Heart right ventricle (tissue), 16 donors: Measurements from ENCODE around the gene TWIST1. TPM values are rescaled to one million over a fixed set of nuclear protein-coding genes. Genes with fewer than 3 reads are reported as not detected.

Experiments
- ATAC-seq, 8 donors: fragments of 200-7000 bp; cut with Tn5 transposase; one replicate each; pipeline ENCODE4 v1.9.1; 2020; ENCODE audit warnings: mild to moderate bottlenecking in 8 of 8, moderate library complexity in 8 of 8, moderate number of reproducible peaks in 1 of 8
- DNase-seq, 2 donors: peaks; one replicate each; pipeline ENCODE4 v3.0.0-alpha.2; 2020
- H3K27ac ChIP-seq, 10 donors: fragments of 200-600 bp; sonication (generic) in 2 of 10; one replicate each; pipeline versions ENCODE4 v1.5.0 to v1.8.0; 2020 to 2022; ENCODE audit warnings: mild to moderate bottlenecking in 3 of 10
- H3K27me3 ChIP-seq, 7 donors: fragments of 200-600 bp; one replicate each; pipeline ENCODE4 v1.8.0; 2021 to 2022; ENCODE audit warnings: mild to moderate bottlenecking in 2 of 7
- H3K36me3 ChIP-seq, 9 donors: fragments of 200-600 bp; sonication (generic) in 1 of 9; one replicate each; pipeline versions ENCODE4 v1.5.0 to v1.8.0; 2020 to 2022; ENCODE audit warnings: mild to moderate bottlenecking in 2 of 9
- H3K4me1 ChIP-seq, 9 donors: fragments of 200-600 bp; sonication (generic) in 1 of 9; one replicate each; pipeline versions ENCODE4 v1.5.0 to v1.8.0; 2020 to 2022; ENCODE audit warnings: mild to moderate bottlenecking in 4 of 9
- H3K4me3 ChIP-seq, 10 donors: fragments of 200-600 bp; sonication (generic) in 2 of 10; one replicate each; pipeline versions ENCODE4 v1.5.0 to v1.8.0; 2020 to 2022; ENCODE audit warnings: mild to moderate bottlenecking in 7 of 10, moderate library complexity in 2 of 10
- H3K9me3 ChIP-seq, 11 donors: fragments of 200-600 bp in 10 of 11; sonication (generic) in 2 of 11; one replicate each; pipeline versions ENCODE4 v1.5.0 to v1.8.0; 2013 to 2022; ENCODE audit warnings: mild to moderate bottlenecking in 2 of 11, control low read depth in 1 of 11, moderate library complexity in 1 of 11
- WGBS, 2 donors: extraction: QIAGEN DNeasy Blood & Tissue Kit; methylation state at CpG; one replicate each; pipeline ENCODE4 v1.1.7; 2013; ENCODE audit warnings: inconsistent platforms in 1 of 2; 5-methylcytosine and 5-hydroxymethylcytosine counted together
- intact Hi-C, 10 donors: fragments of 100-400 bp; cut with DNase I; formaldehyde crosslinking; loops; one replicate each; pipeline versions ENCODE4 v1.11.1 to v1.14.2; 2022
- polyA plus RNA-seq, 2 donors: library from polyadenylated mRNA; stranded (reverse); fragments of 200-250 nt; gene quantifications; one replicate each; pipeline ENCODE4 v1.2.3, GENCODE V29; 2013
- total RNA-seq, 10 donors: library from RNA; stranded (reverse); fragmentation: NEBNext Ultra II Directional in 3 of 10; extraction: Animal tissue kit (Norgen Biotek cat#: 25700) in 3 of 10; gene quantifications; one replicate each; pipeline versions ENCODE4 v1.2.1 to v1.2.4, GENCODE V29; 2021 to 2023
- TF ChIP-seq, protein P1 (sequence below), 9 donors: fragments of 200-600 bp; sonication (generic) in 2 of 9; IDR thresholded peaks; one replicate each; pipeline versions ENCODE4 v1.5.0 to v1.8.0; 2021 to 2022; ENCODE audit warnings: antibody characterized with exemption in 9 of 9, mild to moderate bottlenecking in 5 of 9, moderate library complexity in 1 of 9
- donor health status: Arrhythmogenic right ventricular cardiomyopathy.
- donor health status: ischemic (EF 13 %, LVEDD 7.1; RV severe dilation, severe dysfunction).
- donor health status: healthy with polysubstance abuse.
- donor health status: DM: no; HTN: yes; CAD: no.
- donor health status: DM: no; HTN: no; CAD: no.
- donor health status: ischemic (EF 25% LVEDD 6.9; RV normal size, moderate dysfunction).
- donor health status: ischemic (EF 25% LVEDD 5.7; RV mildly dilated, moderate dysfunction).
- donor health status: healthy.
- donor health status: DM: yes; HTN: yes; CAD: no.
- donor health status: Ischemic cardiomyopathy.
- donor health status: ischemic (EF 35%, LVEDD 5.7; RV mildly dilated, moderate dysfunction).
- donor health status: nonischemic (EF 11% LVEDD 7.7; RV severe dilation, severe dysfunction).
- donor health status: DM: yes; HTN: yes; CAD: no.
- donor health status: PGD.
- donor health status: ischemic (EF 29% LVEDD 5.4; RV normal size, mild dysfunction).
- donor health status: nonischemic (EF 23%, LVEDD 6.1; RV moderate dilation, normal function).

TWIST1 gene
- total and polyA plus RNA-seq, 12 donors = 0.45 to 3.5 (median 1.5) TPM

DNA sequence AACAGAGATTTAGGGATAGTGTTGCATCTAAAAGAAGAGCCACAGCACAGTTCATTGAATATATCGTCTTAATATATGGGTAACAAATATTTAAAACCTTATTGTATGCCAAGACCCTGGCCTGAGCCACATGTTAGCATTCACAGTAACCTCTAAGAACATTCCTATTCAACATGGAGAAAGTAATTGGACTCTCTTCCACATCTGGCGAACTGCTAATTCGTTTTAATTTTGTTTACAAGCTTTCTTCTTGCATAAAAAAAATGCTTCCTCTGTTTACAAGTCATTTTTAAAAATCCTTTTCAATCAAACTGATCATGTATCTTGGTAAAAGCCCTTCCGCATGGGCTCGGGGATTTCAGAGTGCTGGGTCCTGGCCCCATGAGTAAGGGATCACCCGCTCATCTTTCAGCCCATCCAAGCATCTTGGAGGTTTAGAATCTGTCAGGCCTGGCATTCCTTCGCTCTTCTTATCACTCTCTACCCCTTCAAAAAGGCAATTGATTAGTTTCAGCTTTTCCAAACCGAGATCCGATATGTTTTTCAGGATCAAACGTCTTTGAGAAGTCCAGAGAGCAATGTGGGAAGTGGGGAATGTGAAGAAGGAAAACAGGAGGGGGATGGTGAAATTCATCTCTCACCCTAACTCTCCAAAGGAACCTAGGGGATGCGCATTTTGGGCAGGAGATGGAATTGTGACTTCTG lies 7.3 kb downstream of the TWIST1 start:
- TF ChIP-seq, protein P1, sequence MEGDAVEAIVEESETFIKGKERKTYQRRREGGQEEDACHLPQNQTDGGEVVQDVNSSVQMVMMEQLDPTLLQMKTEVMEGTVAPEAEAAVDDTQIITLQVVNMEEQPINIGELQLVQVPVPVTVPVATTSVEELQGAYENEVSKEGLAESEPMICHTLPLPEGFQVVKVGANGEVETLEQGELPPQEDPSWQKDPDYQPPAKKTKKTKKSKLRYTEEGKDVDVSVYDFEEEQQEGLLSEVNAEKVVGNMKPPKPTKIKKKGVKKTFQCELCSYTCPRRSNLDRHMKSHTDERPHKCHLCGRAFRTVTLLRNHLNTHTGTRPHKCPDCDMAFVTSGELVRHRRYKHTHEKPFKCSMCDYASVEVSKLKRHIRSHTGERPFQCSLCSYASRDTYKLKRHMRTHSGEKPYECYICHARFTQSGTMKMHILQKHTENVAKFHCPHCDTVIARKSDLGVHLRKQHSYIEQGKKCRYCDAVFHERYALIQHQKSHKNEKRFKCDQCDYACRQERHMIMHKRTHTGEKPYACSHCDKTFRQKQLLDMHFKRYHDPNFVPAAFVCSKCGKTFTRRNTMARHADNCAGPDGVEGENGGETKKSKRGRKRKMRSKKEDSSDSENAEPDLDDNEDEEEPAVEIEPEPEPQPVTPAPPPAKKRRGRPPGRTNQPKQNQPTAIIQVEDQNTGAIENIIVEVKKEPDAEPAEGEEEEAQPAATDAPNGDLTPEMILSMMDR (IDR thresholded peaks at IDR 0.05) = no peak
- no peaks in the 10 kb centered on the region for H3K36me3 ChIP-seq
- H3K4me1 ChIP-seq = peaks cover 0 to 39% (median 16%) of the 10 kb centered on the region in 9 donors
- H3K27me3 ChIP-seq = peaks cover 0 to 100% (median 96%) of the 10 kb centered on the region in 7 donors
- no peak overlapping the region for H3K4me3 ChIP-seq
- intact Hi-C loops = loop anchor here in 1 of 10 donors (10.0 kb wide), 1 partner anchor 755 kb away; no protein-coding TSS in a partner anchor
- DNase-seq = no peak
- no peak overlapping the region for H3K27ac ChIP-seq
- no peaks in the 10 kb centered on the region for H3K9me3 ChIP-seq
- WGBS, 2 donors = 64% methylated on average over 11 of the region's 11 CpGs
- no peak for ATAC-seq

DNA sequence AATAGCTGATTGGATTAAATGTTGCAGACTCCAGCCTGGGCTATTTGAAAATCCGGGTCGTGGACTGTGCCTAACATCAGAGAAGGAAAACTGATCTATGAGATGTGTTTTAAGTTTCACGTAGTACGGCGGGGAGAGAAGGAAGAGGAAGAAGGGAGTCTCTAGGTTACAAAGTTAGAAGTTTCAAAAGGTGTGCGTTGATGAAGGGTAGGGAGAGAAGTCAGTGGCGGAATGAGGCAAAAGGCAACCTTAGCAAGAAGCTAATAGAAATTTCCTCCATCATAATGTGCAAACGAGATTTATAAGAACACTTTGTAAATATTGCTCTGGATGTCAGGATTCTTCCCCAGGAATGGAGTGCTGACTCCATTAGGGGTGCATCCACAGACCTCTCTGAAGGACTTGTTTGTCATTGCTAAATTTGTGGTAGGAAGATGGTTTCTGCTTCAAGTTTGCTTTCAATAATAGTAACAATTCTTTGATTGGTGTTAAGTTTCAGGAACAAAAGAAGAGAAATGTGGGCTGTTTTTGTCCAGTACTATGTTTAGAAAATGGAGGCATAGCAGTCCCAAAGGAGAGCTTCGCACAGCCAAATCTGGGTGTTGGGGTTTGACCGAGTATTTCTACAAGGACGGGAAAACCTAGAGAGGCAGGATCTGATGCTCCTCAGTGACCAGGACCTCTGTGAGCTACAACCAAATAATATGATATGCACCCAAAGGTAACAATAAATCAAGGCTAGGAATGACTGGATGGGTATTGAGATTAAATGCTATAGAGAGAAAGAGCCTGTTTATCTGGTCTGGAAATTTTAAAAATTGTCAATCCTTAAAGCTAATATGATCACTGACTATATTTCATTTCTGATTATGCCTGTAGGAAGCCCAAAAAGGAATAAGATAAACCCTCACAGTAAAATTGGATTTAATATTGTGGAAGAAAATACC lies 8.2 kb downstream of the TWIST1 start:
- WGBS, 2 donors = 65 to 67% methylated on average over 11 of the region's 11 CpGs
- no peak for ATAC-seq
- Histone ChIP-seq H3K36me3 (no peaks in the 10 kb centered on the region), H3K27me3 (peaks cover 0 to 100% (median 96%) of the 10 kb centered on the region in 7 donors), H3K9me3 (no peaks in the 10 kb centered on the region), H3K4me3 (no peak overlapping the region), H3K4me1 (peaks cover 0 to 35% (median 16%) of the 10 kb centered on the region in 9 donors), H3K27ac (no peak overlapping the region)
- TF ChIP-seq, protein P1 (IDR thresholded peaks at IDR 0.05) = no peak
- DNase-seq = no peak
- intact Hi-C loops = no loop called here

DNA sequence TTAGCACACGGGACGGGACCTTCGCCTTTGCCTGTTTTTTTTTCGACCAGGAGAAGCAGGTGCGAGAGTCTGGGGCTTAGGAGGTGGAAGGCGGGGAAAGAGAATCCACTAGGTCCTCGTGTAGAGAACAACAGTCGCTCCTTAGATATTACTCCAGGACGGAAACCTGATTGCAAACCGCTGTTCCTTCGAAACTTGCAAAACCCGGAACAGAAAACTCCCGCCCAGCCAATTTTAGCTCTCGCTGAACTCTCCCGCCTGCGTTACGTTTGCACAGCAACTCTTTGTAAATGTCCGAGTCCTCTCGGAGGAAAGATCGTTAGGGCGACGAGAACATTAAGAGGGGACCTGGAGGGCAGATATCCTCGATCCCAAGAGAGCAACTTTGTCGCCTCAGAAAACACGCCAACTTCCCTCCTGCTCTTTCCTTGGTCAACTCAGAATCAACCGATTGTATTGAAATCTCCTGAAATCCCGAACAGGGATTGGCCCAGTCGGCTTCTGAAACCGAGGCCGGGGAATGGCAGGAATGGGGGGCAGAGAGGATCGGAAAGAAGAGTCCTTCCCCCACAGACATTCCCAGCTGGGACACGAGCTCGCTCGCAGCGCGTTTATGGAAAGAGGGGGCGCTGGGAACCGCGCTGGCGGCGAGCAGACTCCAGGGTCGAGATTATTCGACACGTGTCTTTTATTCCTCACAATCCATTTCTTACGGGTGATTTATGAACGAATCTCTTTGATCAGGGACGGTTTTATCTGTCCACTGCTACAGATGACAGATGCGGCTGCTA lies 9.9 kb downstream of the TWIST1 start:
- H3K4me1 ChIP-seq = peaks cover 0 to 31% (median 16%) of the 10 kb centered on the region in 9 donors
- no peaks in the 10 kb centered on the region for H3K9me3 ChIP-seq
- H3K4me3 ChIP-seq = peak overlapping the region; percentile 27 to 57 (median 44)
- peaks cover 0 to 98% (median 92%) of the 10 kb centered on the region in 7 donors for H3K27me3 ChIP-seq
- WGBS, 2 donors = 1% methylated on average over 48 of the region's 48 CpGs
- intact Hi-C loops = no loop called here
- H3K27ac ChIP-seq = peak overlapping the region in 5 of 10 donors; percentile 2 to 69 (median 32)
- peak in 7 of 8 donors; percentile 37 to 62 (median 58) for ATAC-seq
- TF ChIP-seq, protein P1 (IDR thresholded peaks at IDR 0.05) = no peak
- no peaks in the 10 kb centered on the region for H3K36me3 ChIP-seq
- DNase-seq = peak in 1 of 2 donors; percentile 18

DNA sequence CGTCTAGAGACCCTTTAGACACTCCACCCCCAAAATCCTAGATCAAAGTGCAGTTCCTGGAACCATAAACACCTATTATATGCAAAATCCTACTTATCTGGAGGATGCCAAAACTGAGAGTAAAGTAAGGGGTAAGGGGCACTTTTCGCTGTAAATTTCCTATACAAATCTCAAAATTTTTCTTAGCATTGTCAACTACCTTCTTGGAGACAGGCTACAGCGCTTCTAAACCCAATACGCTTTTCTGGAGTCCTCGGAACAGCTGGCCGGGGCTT lies 10.4 kb downstream of the TWIST1 start:
- intact Hi-C loops = no loop called here
- ATAC-seq = peak in 4 of 8 donors; percentile 12 to 41 (median 27)

More for the DNA sequence above, 10.4 kb downstream of the TWIST1 start:
- Histone ChIP-seq H3K36me3 (no peaks in the 10 kb centered on the region), H3K9me3 (no peaks in the 10 kb centered on the region), H3K4me1 (peaks cover 0 to 28% (median 16%) of the 10 kb centered on the region in 9 donors), H3K27ac (peak overlapping the region in 1 of 10 donors; percentile 2), H3K27me3 (peaks cover 0 to 98% (median 89%) of the 10 kb centered on the region in 7 donors), H3K4me3 (peak overlapping the region in 9 of 10 donors; percentile 31 to 57 (median 44))
- TF ChIP-seq, protein P1 (IDR thresholded peaks at IDR 0.05) = no peak
- DNase-seq = no peak
- WGBS, 2 donors = 0 to 4% methylated on average over 6 of the region's 6 CpGs
